Body of pancreas (tissue), 4 donors: ENCODE measurements around the gene R3HDM2. TPM values are rescaled to one million over a fixed set of nuclear protein-coding genes. Genes with fewer than 3 reads are reported as not detected.

ENCODE experiments used
- ATAC-seq: fragments of 150-250 bp; one replicate; pipeline ENCODE4 v1.9.1; 2016
- DNase-seq, 4 donors: peaks; one replicate each; pipeline ENCODE4 v3.0.0-alpha.2; 2019
- H3K27ac ChIP-seq, 4 donors: fragments of 200-600 bp; sonication (generic); 1 replicate in 3 of 4; 2 replicates in 1 of 4; pipeline versions ENCODE4 v1.5.1 to v1.6.1; 2016 to 2019; ENCODE audit warnings: mild to moderate bottlenecking in 1 of 4, mixed read lengths in 1 of 4, moderate library complexity in 1 of 4
- H3K27me3 ChIP-seq, 2 donors: fragments of 200-600 bp; sonication (generic); one replicate each; pipeline ENCODE4 v1.6.0; 2016; ENCODE audit warnings: mild to moderate bottlenecking in 1 of 2
- H3K36me3 ChIP-seq, 2 donors: fragments of 200-600 bp; sonication (generic); replicated peaks in 1 of 2; 2 replicates each; pipeline ENCODE4 v1.5.1; 2016; ENCODE audit warnings: low read depth in 2 of 2; ENCODE audit not compliant: insufficient read depth in 1 of 2
- H3K4me1 ChIP-seq: fragments of 200-600 bp; sonication (generic); one replicate; pipeline ENCODE4 v1.6.0; 2016
- H3K4me3 ChIP-seq, 2 donors: fragments of 200-600 bp; sonication (generic); 1 replicate in 1 of 2; 2 replicates in 1 of 2; pipeline ENCODE4 v1.5.1; 2016 to 2019
- H3K9me3 ChIP-seq, 3 donors: fragments of 200-600 bp; sonication (generic); 1 replicate in 2 of 3; 2 replicates in 1 of 3; pipeline ENCODE4 v1.5.1; 2016
- POLR2A ChIP-seq, 3 donors: fragments of 450-650 bp; IDR thresholded peaks; one replicate each; pipeline ENCODE4 v1.6.1; 2016; ENCODE audit warnings: antibody characterized with exemption in 3 of 3, mild to moderate bottlenecking in 2 of 3
- WGBS, 2 donors: methylation state at CpG; one replicate each; pipeline ENCODE4 v1.1.5; 2017; 5-methylcytosine and 5-hydroxymethylcytosine counted together
- intact Hi-C: fragments of 100-400 bp; cut with DNase I; formaldehyde crosslinking; loops from one replicate; pipeline ENCODE4 v1.15.1; 2023
- total RNA-seq, 2 donors: library from RNA; depleted of rRNA; stranded (reverse); fragments of >200 nt; gene quantifications; one replicate each; pipeline ENCODE4 v1.1.0, GENCODE V29; 2016
- TF ChIP-seq, protein P1 (sequence below), 7 experiments: fragments of 450-650 bp in 4 of 7; fragments of 200-600 bp in 3 of 7; sonication (generic) in 3 of 7; IDR thresholded peaks; one replicate each; pipeline ENCODE4 v1.5.1; 2016 to 2019; ENCODE audit warnings: antibody characterized with exemption in 7 of 7

Gene R3HDM2
- total RNA-seq, 2 donors from 2014 or later = 16.1 to 41.9 TPM

DNA sequence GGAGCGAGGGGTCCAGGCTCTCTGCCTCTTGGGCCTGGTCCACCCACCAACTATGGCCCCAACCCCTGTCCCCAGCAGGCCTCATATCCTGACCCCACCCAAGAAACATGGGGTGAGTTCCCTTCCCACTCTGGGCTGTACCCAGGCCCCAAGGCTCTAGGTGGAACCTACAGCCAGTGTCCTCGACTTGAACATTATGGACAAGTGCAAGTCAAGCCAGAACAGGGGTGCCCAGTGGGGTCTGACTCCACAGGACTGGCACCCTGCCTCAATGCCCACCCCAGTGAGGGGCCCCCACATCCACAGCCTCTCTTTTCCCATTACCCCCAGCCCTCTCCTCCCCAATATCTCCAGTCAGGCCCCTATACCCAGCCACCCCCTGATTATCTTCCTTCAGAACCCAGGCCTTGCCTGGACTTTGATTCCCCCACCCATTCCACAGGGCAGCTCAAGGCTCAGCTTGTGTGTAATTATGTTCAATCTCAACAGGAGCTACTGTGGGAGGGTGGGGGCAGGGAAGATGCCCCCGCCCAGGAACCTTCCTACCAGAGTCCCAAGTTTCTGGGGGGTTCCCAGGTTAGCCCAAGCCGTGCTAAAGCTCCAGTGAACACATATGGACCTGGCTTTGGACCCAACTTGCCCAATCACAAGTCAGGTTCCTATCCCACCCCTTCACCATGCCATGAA, 40.3 kb upstream of the R3HDM2 start:
- ATAC-seq (no peak), DNase-seq (no peak)

GRCh38 chr12:57470286-57470969, 39.6 kb upstream of the R3HDM2 start:
- intact Hi-C loops = no loop called here
- Histone ChIP-seq H3K4me1 (peaks cover 5% of the 10 kb centered on the region), H3K27me3 (peaks cover 0 to 5% of the 10 kb centered on the region in 2 donors), H3K27ac (no peak overlapping the region), H3K4me3 (no peak overlapping the region), H3K36me3 (no peaks in the 10 kb centered on the region), H3K9me3 (no peaks in the 10 kb centered on the region)
- TF ChIP-seq, protein P1, sequence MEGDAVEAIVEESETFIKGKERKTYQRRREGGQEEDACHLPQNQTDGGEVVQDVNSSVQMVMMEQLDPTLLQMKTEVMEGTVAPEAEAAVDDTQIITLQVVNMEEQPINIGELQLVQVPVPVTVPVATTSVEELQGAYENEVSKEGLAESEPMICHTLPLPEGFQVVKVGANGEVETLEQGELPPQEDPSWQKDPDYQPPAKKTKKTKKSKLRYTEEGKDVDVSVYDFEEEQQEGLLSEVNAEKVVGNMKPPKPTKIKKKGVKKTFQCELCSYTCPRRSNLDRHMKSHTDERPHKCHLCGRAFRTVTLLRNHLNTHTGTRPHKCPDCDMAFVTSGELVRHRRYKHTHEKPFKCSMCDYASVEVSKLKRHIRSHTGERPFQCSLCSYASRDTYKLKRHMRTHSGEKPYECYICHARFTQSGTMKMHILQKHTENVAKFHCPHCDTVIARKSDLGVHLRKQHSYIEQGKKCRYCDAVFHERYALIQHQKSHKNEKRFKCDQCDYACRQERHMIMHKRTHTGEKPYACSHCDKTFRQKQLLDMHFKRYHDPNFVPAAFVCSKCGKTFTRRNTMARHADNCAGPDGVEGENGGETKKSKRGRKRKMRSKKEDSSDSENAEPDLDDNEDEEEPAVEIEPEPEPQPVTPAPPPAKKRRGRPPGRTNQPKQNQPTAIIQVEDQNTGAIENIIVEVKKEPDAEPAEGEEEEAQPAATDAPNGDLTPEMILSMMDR (IDR thresholded peaks at IDR 0.05) = no peak
- no peak for TF ChIP-seq POLR2A (IDR thresholded peaks at IDR 0.05)
- ATAC-seq (no peak), DNase-seq (no peak)
- WGBS, 2 donors = 84 to 92% methylated on average over 7 to 14 of the region's 14 CpGs

More for the DNA sequence above, 40.3 kb upstream of the R3HDM2 start:
- TF ChIP-seq, protein P1 (IDR thresholded peaks at IDR 0.05) = no peak
- TF ChIP-seq POLR2A (IDR thresholded peaks at IDR 0.05) = no peak
- Histone ChIP-seq H3K4me1 (peaks cover 12% of the 10 kb centered on the region), H3K27me3 (peaks cover 0 to 9% of the 10 kb centered on the region in 2 donors), H3K4me3 (no peak overlapping the region), H3K36me3 (no peaks in the 10 kb centered on the region), H3K9me3 (no peaks in the 10 kb centered on the region), H3K27ac (no peak overlapping the region)
- 84 to 86% methylated on average over 1 to 4 of the region's 4 CpGs for WGBS, 2 donors
- intact Hi-C loops = no loop called here

DNA sequence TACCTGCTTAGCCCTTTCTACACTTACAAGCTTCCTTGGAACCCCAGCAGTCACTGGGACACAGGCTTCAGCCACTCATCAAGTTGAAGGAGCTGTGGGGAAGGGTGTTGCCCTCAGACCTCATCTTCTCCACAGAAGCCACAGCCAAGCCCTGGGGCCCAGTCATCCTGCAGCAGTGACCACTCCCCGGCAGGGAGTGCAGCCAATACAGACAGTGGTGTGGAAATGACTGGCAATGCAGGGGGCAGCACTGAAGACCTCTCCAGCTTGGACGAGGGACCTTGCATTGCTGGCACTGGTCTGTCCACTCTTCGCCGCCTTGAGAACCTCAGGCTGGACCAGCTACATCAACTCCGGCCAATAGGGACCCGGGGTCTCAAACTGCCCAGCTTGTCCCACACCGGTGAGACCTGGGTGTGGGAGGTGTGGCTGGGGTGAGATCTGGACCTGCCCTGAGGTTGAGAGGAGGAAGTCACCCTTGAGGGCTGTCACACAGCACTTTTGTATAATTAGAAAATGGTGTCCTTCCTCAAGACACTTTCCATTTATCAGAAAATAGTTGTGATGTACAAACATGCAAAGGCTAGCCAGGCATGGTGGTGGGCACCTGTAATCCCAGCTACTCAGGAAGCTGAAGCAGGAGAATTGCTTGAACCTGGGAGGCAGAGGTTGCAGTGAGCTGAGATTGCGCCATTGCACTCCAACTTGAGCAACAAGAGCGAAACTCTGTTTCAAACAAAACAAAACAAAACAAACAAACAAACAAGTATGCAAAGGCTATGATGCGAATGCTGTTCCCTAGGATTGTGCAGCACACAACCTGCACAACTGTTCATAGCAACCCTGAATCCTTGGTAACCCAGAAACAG, 38.7 kb upstream of the R3HDM2 start:
- H3K4me3 ChIP-seq = no peak overlapping the region
- no peak for ATAC-seq
- H3K9me3 ChIP-seq = no peaks in the 10 kb centered on the region
- no peak overlapping the region for H3K27ac ChIP-seq
- no peaks in the 10 kb centered on the region for H3K36me3 ChIP-seq
- no peak for TF ChIP-seq POLR2A (IDR thresholded peaks at IDR 0.05)
- TF ChIP-seq, protein P1 (IDR thresholded peaks at IDR 0.05) = no peak
- WGBS, 2 donors = 75 to 90% methylated on average over 6 to 10 of the region's 10 CpGs
- intact Hi-C loops = no loop called here
- DNase-seq = no peak
- no peaks in the 10 kb centered on the region for H3K4me1 ChIP-seq
- no peaks in the 10 kb centered on the region for H3K27me3 ChIP-seq

DNA sequence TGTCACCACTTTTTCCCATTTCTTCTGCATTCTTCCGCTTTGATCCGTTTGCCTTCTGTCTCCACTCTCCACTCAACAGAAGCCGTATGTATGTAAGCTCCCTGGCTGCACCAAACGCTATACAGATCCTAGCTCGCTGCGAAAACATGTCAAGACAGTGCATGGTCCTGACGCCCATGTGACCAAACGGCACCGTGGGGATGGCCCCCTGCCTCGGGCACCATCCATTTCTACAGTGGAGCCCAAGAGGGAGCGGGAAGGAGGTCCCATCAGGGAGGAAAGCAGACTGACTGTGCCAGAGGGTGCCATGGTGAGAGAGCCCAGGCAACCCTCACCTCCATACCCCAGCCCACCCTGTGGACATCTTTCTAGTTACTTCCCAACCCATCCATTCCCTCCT, 37.1 kb upstream of the R3HDM2 start:
- Histone ChIP-seq H3K4me1 (no peaks in the 10 kb centered on the region), H3K27ac (no peak overlapping the region), H3K36me3 (no peaks in the 10 kb centered on the region), H3K4me3 (no peak overlapping the region), H3K27me3 (no peaks in the 10 kb centered on the region), H3K9me3 (no peaks in the 10 kb centered on the region)
- DNase-seq = no peak
- WGBS, 2 donors = 70 to 75% methylated on average over 11 of the region's 11 CpGs
- intact Hi-C loops = no loop called here
- no peak for ATAC-seq
- TF ChIP-seq, protein P1 (IDR thresholded peaks at IDR 0.05) = no peak
- no peak for TF ChIP-seq POLR2A (IDR thresholded peaks at IDR 0.05)
